H9 (cell line): ENCODE results near the gene TTC28. TPM values are rescaled to one million over a fixed set of nuclear protein-coding genes. Genes with fewer than 3 reads are reported as not detected.

ENCODE experiments used
- DNase-seq: peaks from one replicate; pipeline ENCODE4 v3.0.0-alpha.2; 2017
- H2AFZ ChIP-seq: one replicate; pipeline ENCODE4 v1.6.1; 2013; ENCODE audit warnings: mild to moderate bottlenecking, low read length, control low read depth, moderate library complexity
- H2AK5ac ChIP-seq: 2 replicates; pipeline ENCODE4 v1.6.1; 2013; ENCODE audit warnings: low read length, control low read depth, mixed read lengths; ENCODE audit not compliant: insufficient read length
- H2BK120ac ChIP-seq: one replicate; pipeline ENCODE4 v1.6.1; 2013; ENCODE audit warnings: low read depth, mild to moderate bottlenecking, low read length, control low read depth, inconsistent platforms; ENCODE audit not compliant: poor library complexity, severe bottlenecking
- H2BK12ac ChIP-seq: 2 replicates; pipeline ENCODE4 v1.6.1; 2013; ENCODE audit warnings: low read length, control low read depth, mixed read lengths, low read depth; ENCODE audit not compliant: insufficient read length
- H2BK15ac ChIP-seq: 2 replicates; pipeline ENCODE4 v1.6.1; 2013; ENCODE audit warnings: low read depth, low read length, control low read depth
- H2BK20ac ChIP-seq: one replicate; pipeline ENCODE4 v1.6.1; 2013; ENCODE audit warnings: low read depth, mild to moderate bottlenecking, low read length, control low read depth, inconsistent platforms; ENCODE audit not compliant: poor library complexity, severe bottlenecking
- H2BK5ac ChIP-seq: 2 replicates; pipeline ENCODE4 v1.6.1; 2013; ENCODE audit warnings: low read length, control low read depth, mixed read lengths; ENCODE audit not compliant: insufficient read length
- H3K14ac ChIP-seq: 2 replicates; pipeline ENCODE4 v1.6.1; 2013; ENCODE audit warnings: low read length, control low read depth; ENCODE audit not compliant: insufficient read depth
- H3K18ac ChIP-seq: 2 replicates; pipeline ENCODE4 v1.6.1; 2013; ENCODE audit warnings: low read depth, mild to moderate bottlenecking, mixed read lengths, low read length, control low read depth; ENCODE audit not compliant: insufficient read length
- H3K23ac ChIP-seq: 2 replicates; pipeline ENCODE4 v1.6.1; 2013; ENCODE audit warnings: low read length, control low read depth, mixed read lengths, low read depth; ENCODE audit not compliant: insufficient read length
- H3K23me2 ChIP-seq: 2 replicates; pipeline ENCODE4 v1.6.1; 2013; ENCODE audit warnings: low read depth, mild to moderate bottlenecking, mixed read lengths, low read length, control low read depth; ENCODE audit not compliant: insufficient read length, poor library complexity, severe bottlenecking
- H3K27ac ChIP-seq: 2 replicates; pipeline ENCODE4 v1.5.1; 2013; ENCODE audit warnings: low read length, control low read depth, mixed read lengths, low read depth; ENCODE audit not compliant: insufficient read length
- H3K27me3 ChIP-seq: 2 replicates; pipeline ENCODE4 v1.6.1; 2013; ENCODE audit warnings: low read length, control low read depth, inconsistent platforms; ENCODE audit not compliant: insufficient read depth
- H3K4ac ChIP-seq: 2 replicates; pipeline ENCODE4 v1.6.1; 2013; ENCODE audit warnings: low read depth, mild to moderate bottlenecking, control low read depth, inconsistent platforms, low read length, moderate library complexity
- H3K4me1 ChIP-seq: 2 replicates; pipeline ENCODE4 v1.6.1; 2013; ENCODE audit warnings: low read length, control low read depth, inconsistent platforms; ENCODE audit not compliant: insufficient read depth
- H3K4me2 ChIP-seq: 2 replicates; pipeline ENCODE4 v1.6.1; 2013; ENCODE audit warnings: low read length, control low read depth, mixed read lengths; ENCODE audit not compliant: insufficient read length, insufficient read depth
- H3K56ac ChIP-seq: 2 replicates; pipeline ENCODE4 v1.6.1; 2013; ENCODE audit warnings: low read depth, mild to moderate bottlenecking, mixed read lengths, low read length, control low read depth; ENCODE audit not compliant: insufficient read length
- H3K79me1 ChIP-seq: 2 replicates; pipeline ENCODE4 v1.6.1; 2013; ENCODE audit warnings: low read depth, mild to moderate bottlenecking, moderate library complexity, low read length, control low read depth, inconsistent platforms; ENCODE audit not compliant: insufficient read depth, poor library complexity, severe bottlenecking
- H3K79me2 ChIP-seq: 2 replicates; pipeline ENCODE4 v1.6.1; 2013; ENCODE audit warnings: low read length, control low read depth, inconsistent platforms; ENCODE audit not compliant: insufficient read depth
- H3K9ac ChIP-seq: 2 replicates; pipeline ENCODE4 v1.6.1; 2013; ENCODE audit warnings: low read length, control low read depth, mixed read lengths; ENCODE audit not compliant: insufficient read length; ENCODE audit errors: extremely low read depth
- H3K9me3 ChIP-seq: one replicate; pipeline ENCODE4 v1.6.1; 2013; ENCODE audit warnings: low read depth, low read length, inconsistent platforms; ENCODE audit not compliant: control insufficient read depth
- H3T11ph ChIP-seq: one replicate; pipeline ENCODE4 v1.6.1; 2013; ENCODE audit warnings: mild to moderate bottlenecking, low read length, control low read depth, inconsistent platforms
- H4K20me1 ChIP-seq: one replicate; pipeline ENCODE4 v1.6.1; 2013; ENCODE audit not compliant: control insufficient read depth, insufficient read length, insufficient read depth
- H4K5ac ChIP-seq: 2 replicates; pipeline ENCODE4 v1.6.1; 2013; ENCODE audit warnings: low read depth, mild to moderate bottlenecking, mixed read lengths, low read length, control low read depth; ENCODE audit not compliant: insufficient read length
- H4K8ac ChIP-seq: replicated peaks from 2 replicates; pipeline ENCODE4 v1.6.1; 2013; ENCODE audit warnings: low read length, control low read depth, mixed read lengths, low read depth; ENCODE audit not compliant: insufficient read length
- H4K91ac ChIP-seq: 2 replicates; pipeline ENCODE4 v1.6.1; 2013; ENCODE audit warnings: low read depth, mild to moderate bottlenecking, moderate library complexity, mixed read lengths, low read length, control low read depth; ENCODE audit not compliant: insufficient read length
- H3K27ac Mint-ChIP-seq, 3 experiments: 2 replicates in 2 of 3; 3 replicates in 1 of 3; pipeline ENCODE4 v1.8.0; 2020 to 2021; ENCODE audit warnings: mixed read lengths in 3 of 3, mild to moderate bottlenecking in 1 of 3, moderate library complexity in 1 of 3
- H3K27me3 Mint-ChIP-seq: 2 replicates; pipeline ENCODE4 v1.8.0; 2021; ENCODE audit warnings: low read depth, mild to moderate bottlenecking, moderate library complexity, mixed read lengths
- H3K36me3 Mint-ChIP-seq, 3 experiments: 2 replicates in 2 of 3; 3 replicates in 1 of 3; pipeline ENCODE4 v1.8.0; 2020 to 2021; ENCODE audit warnings: low read depth in 3 of 3, mixed read lengths in 3 of 3; ENCODE audit not compliant: insufficient read depth in 1 of 3
- H3K4me1 Mint-ChIP-seq, 2 experiments: 2 replicates each; pipeline ENCODE4 v1.8.0; 2020; ENCODE audit warnings: mixed read lengths in 2 of 2
- H3K4me3 Mint-ChIP-seq, 2 experiments: 2 replicates in 1 of 2; 3 replicates in 1 of 2; pipeline ENCODE4 v1.8.0; 2020 to 2021; ENCODE audit warnings: mild to moderate bottlenecking in 2 of 2, mixed read lengths in 2 of 2, moderate library complexity in 1 of 2
- H3K9me3 Mint-ChIP-seq, 2 experiments: 2 replicates in 1 of 2; 3 replicates in 1 of 2; pipeline ENCODE4 v1.8.0; 2020; ENCODE audit warnings: mild to moderate bottlenecking in 2 of 2, mixed read lengths in 2 of 2, moderate library complexity in 1 of 2
- CTCF ChIP-seq: fragments of 200-600 bp; sonication (generic); conservative IDR thresholded peaks from 3 replicates; pipeline ENCODE4 v1.8.0; 2021; ENCODE audit warnings: antibody characterized with exemption, mild to moderate bottlenecking
- WGBS: extraction: QIAGEN DNeasy Blood & Tissue Kit; methylation state at CpG from one replicate; pipeline ENCODE4 v1.1.7; 2013; ENCODE audit warnings: missing lambda C conversion rate, low lambda C conversion rate, mixed read lengths; ENCODE audit not compliant: insufficient read length; ENCODE audit errors: extremely low coverage; 5-methylcytosine and 5-hydroxymethylcytosine counted together
- total RNA-seq: library from RNA; stranded (reverse); gene quantifications from 2 replicates; pipeline ENCODE4 v1.2.1, GENCODE V29; 2021

TTC28 gene
- total RNA-seq, 1 experiment from 2014 or later, result 13.6 TPM

GRCh38 chr22:28012832-28013460 lies 666.7 kb downstream of the TTC28 start:
- Mint-ChIP-seq H3K4me3 (no peak overlapping the region), H3K27me3 (no peaks in the 10 kb centered on the region; the same call in 1 of the 2 replicates), H3K36me3 (no peaks in the 10 kb centered on the region; a peak in 1 of 7 replicates), H3K9me3 (no peaks in the 10 kb centered on the region), H3K4me1 (peaks cover 5 to 11% of the 10 kb centered on the region in 2 experiments; a peak in 3 of 4 replicates), H3K27ac (peak overlapping the region in 1 of 3 experiments; percentile 55; a peak in 1 of 7 replicates)
- TF ChIP-seq CTCF, result no peak
- H3K4me1 ChIP-seq, result no peaks in the 10 kb centered on the region
- H4K5ac ChIP-seq, result no peak overlapping the region
- no peak overlapping the region for H3K56ac ChIP-seq
- H3K9ac ChIP-seq, result no peak overlapping the region
- no peak overlapping the region for H3K27ac ChIP-seq
- H2BK5ac ChIP-seq, result no peak overlapping the region
- no CpG with 5 or more reads among the region's 7 CpGs for WGBS
- no peak overlapping the region for H2BK120ac ChIP-seq
- H2BK12ac ChIP-seq, result no peak overlapping the region
- H3K14ac ChIP-seq, result no peak overlapping the region
- H2BK20ac ChIP-seq, result no peak overlapping the region
- no peak overlapping the region for H3K4ac ChIP-seq
- H3T11ph ChIP-seq, result no peak overlapping the region
- H3K27me3 ChIP-seq, result no peaks in the 10 kb centered on the region
- no peak overlapping the region for H2BK15ac ChIP-seq
- H3K79me1 ChIP-seq, result no peaks in the 10 kb centered on the region
- no peaks in the 10 kb centered on the region for H3K23me2 ChIP-seq
- no peak overlapping the region for H4K91ac ChIP-seq
- H2AK5ac ChIP-seq, result no peak overlapping the region
- H3K18ac ChIP-seq, result no peak overlapping the region
- H2AFZ ChIP-seq, result no peak overlapping the region
- H3K9me3 ChIP-seq, result no peaks in the 10 kb centered on the region
- H3K4me2 ChIP-seq, result no peak overlapping the region
- H4K20me1 ChIP-seq, result no peaks in the 10 kb centered on the region
- no peak overlapping the region for H4K8ac ChIP-seq
- no peak overlapping the region for H3K23ac ChIP-seq
- H3K79me2 ChIP-seq, result no peaks in the 10 kb centered on the region
- DNase-seq, result no peak
